ENCODE results near the gene TIMM17A. TPM values are rescaled to one million over a fixed set of nuclear protein-coding genes. Genes with fewer than 3 reads are reported as not detected.

The TIMM17A gene
- total and polyA plus RNA-seq, 2 donors (not counting 1 experiment from before 2014, with no cell fraction given) = 47.7 to 103 TPM

GRCh38 chr1:202016022-202016810 is 60.9 kb downstream of the TIMM17A start:
- no peak for TF ChIP-seq CTCF (conservative IDR thresholded peaks at IDR 0.05 in 1 of 2, IDR thresholded peaks at IDR 0.05 in 1 of 2; ENCODE audit: low read depth in 1 of 2, low read length in 2 of 2)
- TF ChIP-seq EZH2 (IDR thresholded peaks at IDR 0.05; ENCODE audit: low read length, missing control alignments) = no peak
- peak; percentile 31 to 71 for DNase-seq (ENCODE audit: low read depth in 2 of 2)
- Histone ChIP-seq H3K27me3 (ENCODE audit: control insufficient read depth, insufficient read depth, low read length) (peaks cover 7% of the 10 kb centered on the region), H3K27ac (ENCODE audit: insufficient read depth, low read length) (no peak overlapping the region), H3K79me2 (ENCODE audit: control insufficient read depth, insufficient read depth, low read length) (no peaks in the 10 kb centered on the region), H3K4me1 (ENCODE audit: control insufficient read depth, extremely low read depth, insufficient read depth, low read length) (no peaks in the 10 kb centered on the region), H3K4me3 (replicated peaks in 1 of 4; ENCODE audit: control extremely low read depth in 1 of 4, insufficient read depth in 1 of 4, low read depth in 3 of 4, low read length in 4 of 4) (no peak overlapping the region), H3K36me3 (ENCODE audit: control insufficient read depth, insufficient read depth, low read length) (no peaks in the 10 kb centered on the region), H3K9me3 (ENCODE audit: control insufficient read depth, insufficient read depth, low read depth, low read length) (no peaks in the 10 kb centered on the region), H4K20me1 (ENCODE audit: control insufficient read depth, extremely low read depth, insufficient read depth, low read length) (no peaks in the 10 kb centered on the region), H3K9ac (ENCODE audit: insufficient read depth, low read length) (no peak overlapping the region), H2AFZ (ENCODE audit: low read length) (no peak overlapping the region), H3K4me2 (ENCODE audit: extremely low read depth, insufficient read depth, low read length) (no peak overlapping the region)

GRCh38 chr1:202016811-202017748 is 61.8 kb downstream of the TIMM17A start:
- Histone ChIP-seq H3K4me2 (ENCODE audit: extremely low read depth, insufficient read depth, low read length) (no peak overlapping the region), H2AFZ (ENCODE audit: low read length) (no peak overlapping the region), H3K4me3 (replicated peaks in 1 of 4; ENCODE audit: control extremely low read depth in 1 of 4, insufficient read depth in 1 of 4, low read depth in 3 of 4, low read length in 4 of 4) (no peak overlapping the region), H3K4me1 (ENCODE audit: control insufficient read depth, extremely low read depth, insufficient read depth, low read length) (no peaks in the 10 kb centered on the region), H4K20me1 (ENCODE audit: control insufficient read depth, extremely low read depth, insufficient read depth, low read length) (no peaks in the 10 kb centered on the region), H3K27ac (ENCODE audit: insufficient read depth, low read length) (no peak overlapping the region), H3K36me3 (ENCODE audit: control insufficient read depth, insufficient read depth, low read length) (no peaks in the 10 kb centered on the region), H3K27me3 (ENCODE audit: control insufficient read depth, insufficient read depth, low read length) (peaks cover 7% of the 10 kb centered on the region), H3K79me2 (ENCODE audit: control insufficient read depth, insufficient read depth, low read length) (no peaks in the 10 kb centered on the region), H3K9me3 (ENCODE audit: control insufficient read depth, insufficient read depth, low read depth, low read length) (no peaks in the 10 kb centered on the region), H3K9ac (ENCODE audit: insufficient read depth, low read length) (no peak overlapping the region)
- no peak for TF ChIP-seq EZH2 (IDR thresholded peaks at IDR 0.05; ENCODE audit: low read length, missing control alignments)
- TF ChIP-seq CTCF (conservative IDR thresholded peaks at IDR 0.05 in 1 of 2, IDR thresholded peaks at IDR 0.05 in 1 of 2; ENCODE audit: low read depth in 1 of 2, low read length in 2 of 2) = no peak
- no peak for DNase-seq (ENCODE audit: low read depth in 2 of 2)

All from fibroblast of lung (primary cell).